ENCODE results near the gene IL32. TPM values are rescaled to one million over a fixed set of nuclear protein-coding genes. Genes with fewer than 3 reads are reported as not detected.

Gene IL32
- total and polyA plus RNA-seq, 2 of the 4 experiments (the other 2 are of a cell fraction), result 25.6 to 95.7 TPM

DNA sequence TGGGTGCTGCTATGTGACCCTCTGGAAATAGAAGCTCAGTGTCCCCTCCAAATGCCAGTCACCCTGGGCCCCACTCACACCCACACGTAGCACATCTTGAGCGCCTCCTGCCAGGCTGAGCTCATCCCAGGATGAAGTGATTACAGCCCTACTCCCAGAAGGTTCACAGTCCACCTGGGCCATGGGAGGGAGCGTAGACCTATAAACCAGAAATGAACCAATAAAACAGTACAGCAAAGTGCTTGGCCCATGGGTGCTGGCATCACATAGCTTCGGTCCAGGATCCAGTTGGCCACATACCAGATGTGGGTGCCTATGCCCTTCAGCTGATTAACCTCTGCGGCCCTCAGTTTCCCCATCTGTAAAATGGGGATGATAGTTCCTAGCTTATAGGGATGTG lies 26.5 kb upstream of the IL32 start:
- no peak overlapping the region for H4K8ac ChIP-seq (ENCODE audit: low read depth in 2 of 2, low read length in 2 of 2)
- in situ Hi-C loops (cut with MboI; ENCODE audit: low sequenced_read_pairs), result no loop called here
- H3K27ac ChIP-seq (ENCODE audit: insufficient read depth, low read length), result no peak overlapping the region
- WGBS, 2 experiments (ENCODE audit: extremely low coverage in 2 of 2, insufficient read length in 1 of 2), result 50% methylated on average over 1 of the region's 5 CpGs; no CpG with 5 or more reads in 1 of the 2 experiments
- no peak overlapping the region for H2BK5ac ChIP-seq (ENCODE audit: low read depth, low read length, poor library complexity, severe bottlenecking)
- no peak overlapping the region for H3K14ac ChIP-seq (replicated peaks; ENCODE audit: low read depth, low read length)
- ChIA-PET CTCF (interaction anchor here (2.3 kb wide), 1 partner anchor 11 kb away, joined by 7 read pairs; no protein-coding TSS in a partner anchor), POLR2A (ENCODE audit: unreplicated experiment) (no interaction called here)
- no peak overlapping the region for H4K5ac ChIP-seq (ENCODE audit: low read depth, low read length)
- intact Hi-C loops (cut with micrococcal nuclease), result no loop called here
- no peaks in the 10 kb centered on the region for H3K36me3 ChIP-seq (ENCODE audit: control insufficient read depth, insufficient read depth, low read length)
- H2BK120ac ChIP-seq (ENCODE audit: low read depth, low read length), result no peak overlapping the region
- no peak overlapping the region for H2AK9ac ChIP-seq (replicated peaks; ENCODE audit: low read depth, low read length, poor library complexity)
- no peak overlapping the region for H2AK5ac ChIP-seq (ENCODE audit: low read depth, low read length)
- ATAC-seq (ENCODE audit: low read depth), result no peak
- H3K27me3 ChIP-seq (ENCODE audit: control insufficient read depth, insufficient read depth, low read length), result peaks cover 63% of the 10 kb centered on the region
- dilution Hi-C loops (cut with HindIII; ENCODE audit: low sequenced_read_pairs, unreplicated experiment), result no loop called here
- H2AFZ ChIP-seq (replicated peaks; ENCODE audit: low read length, poor library complexity), result peak overlapping the region; percentile 14
- no peaks in the 10 kb centered on the region for H4K20me1 ChIP-seq (ENCODE audit: insufficient read depth, low read length)
- H2BK15ac ChIP-seq (ENCODE audit: low read depth, low read length), result no peak overlapping the region
- no TSS peak for BruUV-seq (replicated peaks)
- DNase-seq, result no peak
- no peak overlapping the region for H2BK20ac ChIP-seq (ENCODE audit: low read depth, low read length)
- no peak overlapping the region for H3K18ac ChIP-seq (ENCODE audit: low read depth, low read length)
- no peaks in the 10 kb centered on the region for H3K79me1 ChIP-seq (ENCODE audit: low read depth in 1 of 2, low read length in 2 of 2)
- H3K4ac ChIP-seq (ENCODE audit: low read depth, low read length), result no peak overlapping the region
- no peaks in the 10 kb centered on the region for H3K9me1 ChIP-seq (ENCODE audit: insufficient read depth, low read length)
- H3K23ac ChIP-seq (ENCODE audit: low read depth, low read length), result 0 out of 2 replicates have a peak overlapping the region, but pooled peaks have one; percentile 38
- H3K4me1 ChIP-seq (ENCODE audit: control insufficient read depth, insufficient read depth, low read length), result no peaks in the 10 kb centered on the region
- no peaks in the 10 kb centered on the region for H3K9me3 ChIP-seq (ENCODE audit: control insufficient read depth, insufficient read depth, low read length)
- H3K56ac ChIP-seq (ENCODE audit: extremely low read depth, insufficient read depth, low read length), result no peak overlapping the region
- H3K4me2 ChIP-seq (ENCODE audit: low read depth, low read length), result no peak overlapping the region
- H4K91ac ChIP-seq (ENCODE audit: insufficient read depth, low read depth, low read length), result no peak overlapping the region
- no peak overlapping the region for H3K4me3 ChIP-seq (ENCODE audit: insufficient read depth, low read depth, low read length)
- no peak overlapping the region for H3K9ac ChIP-seq (ENCODE audit: low read depth, low read length)
- TF ChIP-seq, protein P1, sequence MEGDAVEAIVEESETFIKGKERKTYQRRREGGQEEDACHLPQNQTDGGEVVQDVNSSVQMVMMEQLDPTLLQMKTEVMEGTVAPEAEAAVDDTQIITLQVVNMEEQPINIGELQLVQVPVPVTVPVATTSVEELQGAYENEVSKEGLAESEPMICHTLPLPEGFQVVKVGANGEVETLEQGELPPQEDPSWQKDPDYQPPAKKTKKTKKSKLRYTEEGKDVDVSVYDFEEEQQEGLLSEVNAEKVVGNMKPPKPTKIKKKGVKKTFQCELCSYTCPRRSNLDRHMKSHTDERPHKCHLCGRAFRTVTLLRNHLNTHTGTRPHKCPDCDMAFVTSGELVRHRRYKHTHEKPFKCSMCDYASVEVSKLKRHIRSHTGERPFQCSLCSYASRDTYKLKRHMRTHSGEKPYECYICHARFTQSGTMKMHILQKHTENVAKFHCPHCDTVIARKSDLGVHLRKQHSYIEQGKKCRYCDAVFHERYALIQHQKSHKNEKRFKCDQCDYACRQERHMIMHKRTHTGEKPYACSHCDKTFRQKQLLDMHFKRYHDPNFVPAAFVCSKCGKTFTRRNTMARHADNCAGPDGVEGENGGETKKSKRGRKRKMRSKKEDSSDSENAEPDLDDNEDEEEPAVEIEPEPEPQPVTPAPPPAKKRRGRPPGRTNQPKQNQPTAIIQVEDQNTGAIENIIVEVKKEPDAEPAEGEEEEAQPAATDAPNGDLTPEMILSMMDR (conservative IDR thresholded peaks at IDR 0.05; ENCODE audit: low read depth, low read length), result no peak
- TF ChIP-seq RAD21 (IDR thresholded peaks at IDR 0.05; ENCODE audit: low read length) (no peak), RFX5 (IDR thresholded peaks at IDR 0.05; ENCODE audit: low read depth, low read length) (no peak), MXI1 (IDR thresholded peaks at IDR 0.05; ENCODE audit: borderline replicate concordance, low read depth, low read length) (no peak), MAZ (IDR thresholded peaks at IDR 0.05; ENCODE audit: borderline replicate concordance, low read depth, low read length) (no peak), FOS (IDR thresholded peaks at IDR 0.05; ENCODE audit: low read depth, low read length) (no peak)
- TF ChIP-seq, protein P2, sequence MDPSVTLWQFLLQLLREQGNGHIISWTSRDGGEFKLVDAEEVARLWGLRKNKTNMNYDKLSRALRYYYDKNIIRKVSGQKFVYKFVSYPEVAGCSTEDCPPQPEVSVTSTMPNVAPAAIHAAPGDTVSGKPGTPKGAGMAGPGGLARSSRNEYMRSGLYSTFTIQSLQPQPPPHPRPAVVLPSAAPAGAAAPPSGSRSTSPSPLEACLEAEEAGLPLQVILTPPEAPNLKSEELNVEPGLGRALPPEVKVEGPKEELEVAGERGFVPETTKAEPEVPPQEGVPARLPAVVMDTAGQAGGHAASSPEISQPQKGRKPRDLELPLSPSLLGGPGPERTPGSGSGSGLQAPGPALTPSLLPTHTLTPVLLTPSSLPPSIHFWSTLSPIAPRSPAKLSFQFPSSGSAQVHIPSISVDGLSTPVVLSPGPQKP (IDR thresholded peaks at IDR 0.05; ENCODE audit: borderline replicate concordance, low read depth, low read length), result no peak
- TF ChIP-seq, protein P3, sequence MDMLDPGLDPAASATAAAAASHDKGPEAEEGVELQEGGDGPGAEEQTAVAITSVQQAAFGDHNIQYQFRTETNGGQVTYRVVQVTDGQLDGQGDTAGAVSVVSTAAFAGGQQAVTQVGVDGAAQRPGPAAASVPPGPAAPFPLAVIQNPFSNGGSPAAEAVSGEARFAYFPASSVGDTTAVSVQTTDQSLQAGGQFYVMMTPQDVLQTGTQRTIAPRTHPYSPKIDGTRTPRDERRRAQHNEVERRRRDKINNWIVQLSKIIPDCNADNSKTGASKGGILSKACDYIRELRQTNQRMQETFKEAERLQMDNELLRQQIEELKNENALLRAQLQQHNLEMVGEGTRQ (IDR thresholded peaks at IDR 0.05; ENCODE audit: low read depth, low read length), result no peak

Measured in IMR-90 (cell line).